ENCODE data around the gene ARHGAP26.

- TF ChIP-seq CTCF (optimal IDR thresholded peaks at IDR 0.05 in 1 of 3, IDR thresholded peaks at IDR 0.05 in 1 of 3, conservative IDR thresholded peaks at IDR 0.05 in 1 of 3; ENCODE audit: extremely low read depth in 1 of 3, insufficient read depth in 2 of 3, low read length in 3 of 3) (no peak), EZH2 (IDR thresholded peaks at IDR 0.05; ENCODE audit: low read length) (no peak)
Measured at GRCh38 chr5:142830241-142831008, 60.2 kb downstream of the ARHGAP26 start.

Data from keratinocyte (primary cell).